HG02623 (cell line): ENCODE measurements around the gene PEX11B.
"Not testable (repeated sequence)": the region's sequence is repeated elsewhere in the genome, so short reads cannot be mapped to it uniquely, and the experiment has no call there.

Experiments
- ATAC-seq: cut with Tn5 transposase; IDR thresholded peaks from one replicate; pipeline ENCODE4 v1.9.1; 2021; ENCODE audit warnings: moderate library complexity; ENCODE audit not compliant: unreplicated experiment

The PEX11B gene

GRCh38 chr1:145952903-145953302 is 34.4 kb upstream of the PEX11B start:
- ATAC-seq: no peak

- no peak for ATAC-seq
Observed at GRCh38 chr1:145951526-145951925, 33.0 kb upstream of the PEX11B start.

GRCh38 chr1:145949219-145949618 is 30.7 kb upstream of the PEX11B start:
- ATAC-seq: no peak

- ATAC-seq: no peak
Observed at GRCh38 chr1:145947551-145947950, 29.0 kb upstream of the PEX11B start.

GRCh38 chr1:145946477-145946986 is 28.0 kb upstream of the PEX11B start:
- no peak for ATAC-seq

GRCh38 chr1:145944532-145944931 is 26.0 kb upstream of the PEX11B start:
- ATAC-seq: no peak

- no peak for ATAC-seq
Observed at GRCh38 chr1:145942871-145943270, 24.4 kb upstream of the PEX11B start.

GRCh38 chr1:145942405-145942804 is 23.9 kb upstream of the PEX11B start:
- no peak for ATAC-seq

- ATAC-seq: no peak
Observed at GRCh38 chr1:145937436-145937835, 18.9 kb upstream of the PEX11B start.

GRCh38 chr1:145936247-145936646 is 17.7 kb upstream of the PEX11B start:
- ATAC-seq: no peak

GRCh38 chr1:145935708-145936107 is 17.2 kb upstream of the PEX11B start:
- ATAC-seq: no peak

GRCh38 chr1:145932522-145933009 is 14.0 kb upstream of the PEX11B start:
- ATAC-seq: not testable (repeated sequence)

GRCh38 chr1:145927916-145928643 is 9.6 kb upstream of the PEX11B start:
- no peak for ATAC-seq

GRCh38 chr1:145927063-145927886 is 8.8 kb upstream of the PEX11B start, which contains the start of gene RBM8A:
Gene RBM8A, minus strand, starts transcription at chr1:145927484. Its CDS starts 58 bp downstream, at chr1:145927426.
- peak; percentile 93 for ATAC-seq

GRCh38 chr1:145926686-145927062 is 8.2 kb upstream of the PEX11B start:
- no peak for ATAC-seq

GRCh38 chr1:145922266-145922665 is 3.7 kb upstream of the PEX11B start:
- no peak for ATAC-seq

GRCh38 chr1:145920297-145920696 is 1.8 kb upstream of the PEX11B start:
- ATAC-seq: not testable (repeated sequence)

GRCh38 chr1:145918992-145919939 is 749 bp upstream of the PEX11B start:
- ATAC-seq: no peak

- no peak for ATAC-seq
Observed at GRCh38 chr1:145917595-145917994, 922 bp downstream of the PEX11B start.

- no peak for ATAC-seq
Observed at GRCh38 chr1:145916745-145917144, 1.8 kb downstream of the PEX11B start.
